Measurements from ENCODE around the gene AGTRAP.

DNA sequence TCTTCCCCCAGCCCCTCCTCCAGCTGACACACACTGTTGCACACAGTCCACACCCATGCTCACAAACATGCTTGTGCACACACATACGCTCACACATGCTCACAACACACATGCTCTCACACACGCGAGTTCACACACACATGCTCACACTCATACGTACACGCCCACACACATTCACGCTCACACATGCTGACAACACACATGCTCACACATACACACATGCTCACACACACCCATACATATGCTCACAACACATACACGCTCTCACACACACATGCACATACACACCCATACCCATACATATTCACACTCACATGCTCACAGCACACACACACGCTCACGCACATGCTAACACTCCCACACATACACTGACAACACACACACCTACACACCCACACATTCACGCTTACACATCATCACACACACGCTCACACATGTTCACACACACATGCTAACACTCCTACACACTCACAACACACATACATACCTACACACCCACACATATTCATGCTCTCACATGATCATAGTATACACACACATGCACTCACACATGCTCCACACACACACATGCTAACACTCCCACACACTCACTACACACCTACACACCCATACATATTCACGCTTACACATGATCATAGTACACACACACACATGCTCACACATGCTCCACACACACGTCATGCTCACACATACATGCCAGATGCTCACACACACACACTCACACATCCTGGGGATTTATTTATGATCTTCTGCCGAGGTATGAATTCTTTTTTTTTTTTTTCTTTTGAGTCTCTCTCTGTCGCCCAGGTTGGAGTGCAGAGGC lies 33.7 kb upstream of the AGTRAP start:
- no peak for TF ChIP-seq EZH2 (IDR thresholded peaks at IDR 0.05; ENCODE audit: borderline replicate concordance)
- TF ChIP-seq, protein P1, sequence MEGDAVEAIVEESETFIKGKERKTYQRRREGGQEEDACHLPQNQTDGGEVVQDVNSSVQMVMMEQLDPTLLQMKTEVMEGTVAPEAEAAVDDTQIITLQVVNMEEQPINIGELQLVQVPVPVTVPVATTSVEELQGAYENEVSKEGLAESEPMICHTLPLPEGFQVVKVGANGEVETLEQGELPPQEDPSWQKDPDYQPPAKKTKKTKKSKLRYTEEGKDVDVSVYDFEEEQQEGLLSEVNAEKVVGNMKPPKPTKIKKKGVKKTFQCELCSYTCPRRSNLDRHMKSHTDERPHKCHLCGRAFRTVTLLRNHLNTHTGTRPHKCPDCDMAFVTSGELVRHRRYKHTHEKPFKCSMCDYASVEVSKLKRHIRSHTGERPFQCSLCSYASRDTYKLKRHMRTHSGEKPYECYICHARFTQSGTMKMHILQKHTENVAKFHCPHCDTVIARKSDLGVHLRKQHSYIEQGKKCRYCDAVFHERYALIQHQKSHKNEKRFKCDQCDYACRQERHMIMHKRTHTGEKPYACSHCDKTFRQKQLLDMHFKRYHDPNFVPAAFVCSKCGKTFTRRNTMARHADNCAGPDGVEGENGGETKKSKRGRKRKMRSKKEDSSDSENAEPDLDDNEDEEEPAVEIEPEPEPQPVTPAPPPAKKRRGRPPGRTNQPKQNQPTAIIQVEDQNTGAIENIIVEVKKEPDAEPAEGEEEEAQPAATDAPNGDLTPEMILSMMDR (IDR thresholded peaks at IDR 0.05; ENCODE audit: poor library complexity): no peak

All from hepatocyte (in vitro differentiated cells).